ENCODE measurements around the gene DACT3.
A peak's percentile ranks its signal among the peaks of the same experiment; 100 is the strongest.

The DACT3 gene

GRCh38 chr19:46661020-46661731, at the start of gene DACT3:
Gene DACT3, minus strand, starts transcription at chr19:46661182. Its CDS starts 118 bp downstream, at chr19:46661064.
- peak; percentile 100 for DNase-seq

GRCh38 chr19:46710687-46711086, 49.7 kb upstream of the DACT3 start:
- no peak for DNase-seq

- peak; percentile 93 for DNase-seq
Observed at GRCh38 chr19:46704379-46705076, 43.5 kb upstream of the DACT3 start.

- no peak for DNase-seq
Observed at GRCh38 chr19:46700704-46701103, 39.7 kb upstream of the DACT3 start.

- DNase-seq: no peak
Observed at GRCh38 chr19:46698395-46699321, 37.7 kb upstream of the DACT3 start.

GRCh38 chr19:46697204-46697960, 36.4 kb upstream of the DACT3 start:
- DNase-seq: no peak

- no peak for DNase-seq
Observed at GRCh38 chr19:46696866-46697203, 35.9 kb upstream of the DACT3 start.

- no peak for DNase-seq
Observed at GRCh38 chr19:46696052-46696451, 35.1 kb upstream of the DACT3 start.

- DNase-seq: no peak
Observed at GRCh38 chr19:46693760-46694159, 32.8 kb upstream of the DACT3 start.

- DNase-seq: no peak
Observed at GRCh38 chr19:46692918-46693722, 32.1 kb upstream of the DACT3 start.

- no peak for DNase-seq
Observed at GRCh38 chr19:46691948-46692347, 31.0 kb upstream of the DACT3 start.

- DNase-seq: no peak
Observed at GRCh38 chr19:46691104-46691503, 30.1 kb upstream of the DACT3 start.

- no peak for DNase-seq
Observed at GRCh38 chr19:46689358-46689757, 28.4 kb upstream of the DACT3 start.

GRCh38 chr19:46687438-46688145, 26.6 kb upstream of the DACT3 start:
- DNase-seq: no peak

- DNase-seq: no peak
Observed at GRCh38 chr19:46685189-46685588, 24.2 kb upstream of the DACT3 start.

GRCh38 chr19:46678110-46678732, 17.2 kb upstream of the DACT3 start:
- peak; percentile 64 for DNase-seq

- DNase-seq: no peak
Observed at GRCh38 chr19:46674416-46675178, 13.6 kb upstream of the DACT3 start.

GRCh38 chr19:46670813-46671212, 9.8 kb upstream of the DACT3 start:
- no peak for DNase-seq

- no peak for DNase-seq
Observed at GRCh38 chr19:46668662-46669061, 7.7 kb upstream of the DACT3 start.

GRCh38 chr19:46665072-46665471, 4.1 kb upstream of the DACT3 start:
- no peak for DNase-seq
